AG04450 (cell line): ENCODE measurements around the gene TMEM131L. TPM values are rescaled to one million over a fixed set of nuclear protein-coding genes. Genes with fewer than 3 reads are reported as not detected.
"Not testable (repeated sequence)": the region's sequence is repeated elsewhere in the genome, so short reads cannot be mapped to it uniquely, and the experiment has no call there.

ENCODE experiments used
- CTCF ChIA-PET: fragments of 300-600, 350-600 bp; formaldehyde crosslinking; extraction: SDS; loops from one replicate; lab custom pipeline; 2022; ENCODE audit warnings: antibody characterized with exemption, inconsistent platforms; lab: Charles Lee
- POLR2A ChIA-PET: fragments of 350-600 bp; formaldehyde crosslinking; extraction: SDS; loops from one replicate; lab custom pipeline; 2021; ENCODE audit warnings: antibody characterized with exemption, inconsistent platforms; lab: Yijun Ruan, JAX
- DNase-seq: peaks from one replicate; pipeline ENCODE4 v3.0.0-alpha.2; 2011; ENCODE audit warnings: low read depth, low spot score
- H3K27ac ChIP-seq: one replicate; pipeline ENCODE4 v1.5.1; 2012; ENCODE audit warnings: low read depth, low read length, control low read depth
- H3K27me3 ChIP-seq: one replicate; pipeline ENCODE4 v1.6.0; 2012; ENCODE audit warnings: low read length; ENCODE audit not compliant: control insufficient read depth, insufficient read depth
- H3K4me3 ChIP-seq: 2 replicates; pipeline ENCODE4 v1.5.1; 2011; ENCODE audit warnings: mild to moderate bottlenecking, low read depth, low read length, control low read depth
- H3K9me3 ChIP-seq: 2 replicates; pipeline ENCODE4 v1.5.1; 2012; ENCODE audit warnings: low read length; ENCODE audit not compliant: control insufficient read depth, insufficient read depth
- polyA plus RNA-seq: library from polyadenylated mRNA; depleted of rRNA; stranded (reverse); fragments of >200 nt; gene quantifications from 2 replicates; pipeline ENCODE4 v1.2.3, GENCODE V29; 2011
- TF ChIP-seq, protein P1 (sequence below): IDR thresholded peaks from 2 replicates; pipeline ENCODE4 v1.5.1; 2011; ENCODE audit warnings: low read depth, low read length, control low read depth, inconsistent platforms

The TMEM131L gene
- polyA plus RNA-seq, 1 experiment = 15.5 TPM

DNA sequence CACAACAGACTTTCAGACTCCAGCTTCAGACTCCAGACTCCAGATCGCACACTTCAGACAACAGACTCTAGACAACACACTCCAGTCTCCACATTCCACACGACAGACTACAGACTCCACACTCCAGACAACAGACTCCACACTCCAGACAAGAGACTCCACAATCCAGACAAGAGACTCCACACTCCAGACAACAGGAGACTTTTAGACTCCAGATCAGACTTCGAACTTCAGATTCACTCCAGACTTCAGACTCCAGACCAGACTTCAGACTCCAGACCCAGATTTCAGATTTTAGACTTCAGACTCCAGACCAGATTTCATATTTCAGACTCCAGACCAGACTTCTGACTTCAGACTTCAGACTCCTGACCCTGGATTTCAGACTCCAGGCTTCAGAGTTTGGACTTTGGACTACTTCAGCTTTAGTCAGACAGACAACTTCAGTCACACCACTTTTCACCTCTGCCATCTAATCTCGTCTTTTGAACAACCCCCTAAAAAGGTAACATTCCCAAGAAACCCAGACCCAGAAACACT lies 188.9 kb downstream of the TMEM131L start:
- ChIA-PET CTCF (interaction anchor here (1.4 kb wide), 1 partner anchor 513 kb away, joined by 4 read pairs; no protein-coding TSS in a partner anchor), POLR2A (no interaction called here)
- no peak for DNase-seq
- Histone ChIP-seq H3K27ac (no peak overlapping the region), H3K27me3 (peaks cover 13% of the 10 kb centered on the region), H3K9me3 (no peaks in the 10 kb centered on the region; the same call in 1 of the 2 replicates), H3K4me3 (no peak overlapping the region)
- TF ChIP-seq, protein P1, sequence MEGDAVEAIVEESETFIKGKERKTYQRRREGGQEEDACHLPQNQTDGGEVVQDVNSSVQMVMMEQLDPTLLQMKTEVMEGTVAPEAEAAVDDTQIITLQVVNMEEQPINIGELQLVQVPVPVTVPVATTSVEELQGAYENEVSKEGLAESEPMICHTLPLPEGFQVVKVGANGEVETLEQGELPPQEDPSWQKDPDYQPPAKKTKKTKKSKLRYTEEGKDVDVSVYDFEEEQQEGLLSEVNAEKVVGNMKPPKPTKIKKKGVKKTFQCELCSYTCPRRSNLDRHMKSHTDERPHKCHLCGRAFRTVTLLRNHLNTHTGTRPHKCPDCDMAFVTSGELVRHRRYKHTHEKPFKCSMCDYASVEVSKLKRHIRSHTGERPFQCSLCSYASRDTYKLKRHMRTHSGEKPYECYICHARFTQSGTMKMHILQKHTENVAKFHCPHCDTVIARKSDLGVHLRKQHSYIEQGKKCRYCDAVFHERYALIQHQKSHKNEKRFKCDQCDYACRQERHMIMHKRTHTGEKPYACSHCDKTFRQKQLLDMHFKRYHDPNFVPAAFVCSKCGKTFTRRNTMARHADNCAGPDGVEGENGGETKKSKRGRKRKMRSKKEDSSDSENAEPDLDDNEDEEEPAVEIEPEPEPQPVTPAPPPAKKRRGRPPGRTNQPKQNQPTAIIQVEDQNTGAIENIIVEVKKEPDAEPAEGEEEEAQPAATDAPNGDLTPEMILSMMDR = no peak

- DNase-seq = no peak
- CTCF ChIA-PET = interaction anchor here (1.4 kb wide), 1 partner anchor 513 kb away, joined by 4 read pairs; no protein-coding TSS in a partner anchor
- POLR2A ChIA-PET = no interaction called here
These were observed 189.8 kb downstream of the TMEM131L start for GRCh38 chr4:153655928-153656327.

DNA sequence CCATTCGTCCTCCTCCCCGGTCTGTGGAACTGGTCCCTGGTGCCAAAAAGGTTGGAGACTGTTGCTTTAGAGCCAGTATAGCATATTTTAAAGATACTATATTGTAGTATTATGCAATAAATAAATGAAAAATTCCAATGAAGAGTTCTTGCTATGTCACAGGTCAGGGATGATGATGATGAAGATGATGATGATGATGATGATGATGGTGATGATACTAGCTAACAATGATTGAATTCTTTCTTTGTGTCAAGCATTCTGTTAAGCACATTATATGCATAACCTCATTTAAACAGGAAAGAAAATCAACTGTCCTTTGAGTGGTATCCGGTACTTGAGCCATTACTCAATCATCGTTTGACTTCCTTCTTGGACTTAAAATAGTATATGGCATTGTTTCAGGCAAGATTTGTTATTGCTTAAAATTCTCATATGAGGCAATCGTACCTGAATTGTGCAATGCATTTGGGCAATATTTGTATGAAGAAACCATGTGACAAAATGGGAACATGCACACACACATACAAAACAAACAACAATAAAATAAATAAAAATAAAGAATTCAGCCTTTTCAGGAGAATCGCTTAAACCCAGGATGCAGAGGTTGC lies 195.2 kb downstream of the TMEM131L start:
- Histone ChIP-seq H3K4me3 (no peak overlapping the region), H3K27ac (no peak overlapping the region), H3K9me3 (no peaks in the 10 kb centered on the region; the same call in 1 of the 2 replicates), H3K27me3 (peaks cover 4% of the 10 kb centered on the region)
- ChIA-PET POLR2A (no interaction called here), CTCF (interaction anchor here (1.7 kb wide), 1 partner anchor 17 kb away, joined by 6 read pairs; no protein-coding TSS in a partner anchor)
- TF ChIP-seq, protein P1 = no peak
- DNase-seq = no peak

More at GRCh38 chr4:153655928-153656327, 189.8 kb downstream of the TMEM131L start:
- TF ChIP-seq, protein P1 = no peak
- Histone ChIP-seq H3K4me3 (no peak overlapping the region), H3K9me3 (no peaks in the 10 kb centered on the region; the same call in 1 of the 2 replicates), H3K27me3 (peaks cover 13% of the 10 kb centered on the region), H3K27ac (no peak overlapping the region)

DNA sequence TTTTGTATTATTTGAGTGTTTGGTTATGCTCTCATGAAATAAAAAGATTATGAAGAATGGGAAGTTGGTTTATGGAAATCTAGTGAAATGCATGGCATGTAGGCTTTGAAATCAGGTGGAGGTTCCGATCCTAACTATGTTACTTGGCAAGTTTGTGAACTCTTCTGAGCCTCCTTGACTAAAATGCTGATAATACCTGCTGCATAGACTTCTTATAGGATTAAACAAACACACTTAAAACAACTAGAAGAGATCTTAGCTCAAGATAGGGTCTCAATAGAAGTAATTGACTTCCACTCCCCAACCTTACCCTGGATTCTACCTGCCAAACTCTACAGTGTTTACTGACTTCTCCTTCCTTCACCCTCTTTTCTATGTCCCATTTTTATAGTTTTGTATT lies 195.7 kb downstream of the TMEM131L start:
- ChIA-PET CTCF (no interaction called here), POLR2A (no interaction called here)
- peaks cover 4% of the 10 kb centered on the region for H3K27me3 ChIP-seq
- no peak overlapping the region for H3K4me3 ChIP-seq
- H3K9me3 ChIP-seq = no peaks in the 10 kb centered on the region; the same call in 1 of the 2 replicates
- no peak overlapping the region for H3K27ac ChIP-seq
- TF ChIP-seq, protein P1 = no peak
- DNase-seq = no peak

- ChIA-PET CTCF (interaction anchor here (1.4 kb wide), 1 partner anchor 20 kb away, joined by 5 read pairs; no protein-coding TSS in a partner anchor), POLR2A (no interaction called here)
- DNase-seq = no peak
- Histone ChIP-seq H3K27me3 (no peaks in the 10 kb centered on the region), H3K27ac (no peak overlapping the region), H3K9me3 (no peaks in the 10 kb centered on the region), H3K4me3 (no peak overlapping the region)
- TF ChIP-seq, protein P1 = no peak
These were observed 197.5 kb downstream of the TMEM131L start for GRCh38 chr4:153663667-153664066.

DNA sequence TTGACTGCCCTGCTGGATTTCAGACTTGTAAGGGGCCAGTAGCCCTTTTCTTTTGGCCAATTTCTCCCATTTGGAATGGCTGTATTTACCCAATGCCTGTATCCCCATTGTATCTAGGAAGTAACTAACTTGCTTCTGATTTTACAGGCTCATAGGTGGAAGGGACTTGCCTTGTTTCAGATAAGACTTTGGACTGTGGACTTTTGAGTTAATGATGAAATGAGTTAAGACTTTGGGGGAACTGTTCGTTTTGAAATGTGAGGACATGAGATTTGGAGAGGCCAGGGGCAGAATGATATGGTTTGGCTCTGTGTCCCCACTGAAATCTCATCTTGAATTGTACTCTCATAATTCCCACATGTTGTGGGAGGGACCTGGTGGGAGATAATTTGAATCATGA lies 200.3 kb downstream of the TMEM131L start:
- CTCF ChIA-PET, H3K27me3 ChIP-seq, POLR2A ChIA-PET, H3K9me3 ChIP-seq, DNase-seq, H3K27ac ChIP-seq, H3K4me3 ChIP-seq: not testable (repeated sequence)
